GM18870 (cell line): Measurements from ENCODE around the gene TBCD.

Source experiments
- ATAC-seq: cut with Tn5 transposase; IDR thresholded peaks from one replicate; pipeline ENCODE4 v1.9.1; 2021; ENCODE audit warnings: moderate library complexity; ENCODE audit not compliant: unreplicated experiment

TBCD gene

GRCh38 chr17:82751571-82752370, at the start of gene TBCD:
TSS of gene TBCD (plus strand) at chr17:82752065. CDS start at chr17:82752194, 129 bp downstream.
- peak; percentile 41 for ATAC-seq

- ATAC-seq = no peak
Measured at GRCh38 chr17:82702231-82702927, 49.5 kb upstream of the TBCD start.

GRCh38 chr17:82703036-82703745, 48.7 kb upstream of the TBCD start:
- no peak for ATAC-seq

- no peak for ATAC-seq
Measured at GRCh38 chr17:82703935-82704865, 47.7 kb upstream of the TBCD start.

- no peak for ATAC-seq
Measured at GRCh38 chr17:82704886-82705285, 47.0 kb upstream of the TBCD start.

- no peak for ATAC-seq
Measured at GRCh38 chr17:82705756-82706155, 46.1 kb upstream of the TBCD start.

- ATAC-seq = no peak
Measured at GRCh38 chr17:82709024-82709675, 42.7 kb upstream of the TBCD start.

- ATAC-seq = no peak
Measured at GRCh38 chr17:82709676-82710498, 42.0 kb upstream of the TBCD start.

- ATAC-seq = no peak
Measured at GRCh38 chr17:82710499-82711232, 41.2 kb upstream of the TBCD start.

- ATAC-seq = no peak
Measured at GRCh38 chr17:82713071-82713723, 38.7 kb upstream of the TBCD start.

- no peak for ATAC-seq
Measured at GRCh38 chr17:82716203-82717010, 35.5 kb upstream of the TBCD start, which contains the start of gene FN3KRP. TSS of gene FN3KRP (plus strand) at chr17:82716706. CDS start at chr17:82716756, 50 bp downstream.

- no peak for ATAC-seq
Measured at GRCh38 chr17:82718986-82719685, 32.7 kb upstream of the TBCD start.

GRCh38 chr17:82720204-82720603, 31.7 kb upstream of the TBCD start:
- ATAC-seq = no peak

- ATAC-seq = no peak
Measured at GRCh38 chr17:82722341-82723013, 29.4 kb upstream of the TBCD start.

GRCh38 chr17:82723169-82723807, 28.6 kb upstream of the TBCD start:
- ATAC-seq = no peak
